Liver (tissue), 9 donors: Measurements from ENCODE around the gene ARL14EPL. TPM values are rescaled to one million over a fixed set of nuclear protein-coding genes. Genes with fewer than 3 reads are reported as not detected.

Source experiments
- DNase-seq: peaks from one replicate; pipeline ENCODE4 v3.0.0-alpha.2; 2017; ENCODE audit warnings: low spot score
- H3K27ac ChIP-seq, 2 donors: one replicate each; pipeline ENCODE4 v1.7.0; 2013; ENCODE audit warnings: inconsistent platforms in 2 of 2, low read length in 2 of 2, control low read depth in 1 of 2, low read depth in 1 of 2, mild to moderate bottlenecking in 1 of 2
- H3K27me3 ChIP-seq, 4 donors: one replicate each; pipeline versions ENCODE4 v1.6.1 to v1.7.0; 2013; ENCODE audit warnings: low read length in 3 of 4, inconsistent platforms in 1 of 4, mild to moderate bottlenecking in 1 of 4, moderate library complexity in 1 of 4; ENCODE audit not compliant: control insufficient read depth in 4 of 4, insufficient read depth in 4 of 4
- H3K36me3 ChIP-seq, 4 donors: one replicate each; pipeline versions ENCODE4 v1.6.1 to v1.7.0; 2013; ENCODE audit warnings: low read length in 3 of 4, mild to moderate bottlenecking in 3 of 4, low read depth in 1 of 4, moderate library complexity in 1 of 4; ENCODE audit not compliant: control insufficient read depth in 4 of 4, insufficient read depth in 3 of 4
- H3K4me1 ChIP-seq, 4 donors: one replicate each; pipeline versions ENCODE4 v1.6.1 to v1.7.0; 2013; ENCODE audit warnings: low read length in 3 of 4, mild to moderate bottlenecking in 3 of 4, moderate library complexity in 1 of 4; ENCODE audit not compliant: control insufficient read depth in 4 of 4, insufficient read depth in 4 of 4
- H3K4me3 ChIP-seq, 3 donors: one replicate each; pipeline versions ENCODE4 v1.6.1 to v1.7.0; 2013; ENCODE audit warnings: low read length in 3 of 3, control low read depth in 1 of 3, low read depth in 1 of 3, mild to moderate bottlenecking in 1 of 3
- H3K9ac ChIP-seq, 2 donors: one replicate each; pipeline ENCODE4 v1.7.0; 2013; ENCODE audit warnings: low read length in 2 of 2, mild to moderate bottlenecking in 2 of 2, moderate library complexity in 2 of 2, control low read depth in 1 of 2, low read depth in 1 of 2
- H3K9me3 ChIP-seq, 4 donors: one replicate each; pipeline versions ENCODE4 v1.6.1 to v1.7.0; 2013; ENCODE audit warnings: low read length in 3 of 4; ENCODE audit not compliant: control insufficient read depth in 4 of 4
- ATF3 ChIP-seq: IDR thresholded peaks from 2 replicates; pipeline ENCODE4 v1.6.1; 2016; ENCODE audit warnings: antibody characterized with exemption
- CTCF ChIP-seq: fragments of 150-350 bp; IDR thresholded peaks from 2 replicates; pipeline ENCODE4 v1.5.1; 2017; ENCODE audit warnings: improper control_type of control experiment, low read depth, low read length; ENCODE audit not compliant: missing input control
- EGR1 ChIP-seq, 2 donors: IDR thresholded peaks; 2 replicates each; pipeline ENCODE4 v1.6.1; 2016 to 2018; ENCODE audit warnings: antibody characterized with exemption in 2 of 2, low read depth in 2 of 2
- FOXA1 ChIP-seq: IDR thresholded peaks from 2 replicates; pipeline ENCODE4 v1.6.1; 2016; ENCODE audit warnings: antibody characterized with exemption
- FOXA2 ChIP-seq: IDR thresholded peaks from 2 replicates; pipeline ENCODE4 v1.6.1; 2016; ENCODE audit warnings: antibody characterized with exemption
- GABPA ChIP-seq, 2 donors: IDR thresholded peaks in 1 of 2; conservative IDR thresholded peaks in 1 of 2; 2 replicates each; pipeline ENCODE4 v1.6.1; 2016; ENCODE audit warnings: antibody characterized with exemption in 2 of 2, mild to moderate bottlenecking in 1 of 2, moderate library complexity in 1 of 2
- HNF4G ChIP-seq: IDR thresholded peaks from 2 replicates; pipeline ENCODE4 v1.6.1; 2016; ENCODE audit warnings: antibody characterized with exemption
- JUND ChIP-seq, 2 donors: IDR thresholded peaks; 2 replicates each; pipeline ENCODE4 v1.6.1; 2016; ENCODE audit warnings: antibody characterized with exemption in 2 of 2
- MAX ChIP-seq: IDR thresholded peaks from 2 replicates; pipeline ENCODE4 v1.6.1; 2016; ENCODE audit warnings: antibody characterized with exemption
- NR2F2 ChIP-seq: IDR thresholded peaks from 2 replicates; pipeline ENCODE4 v1.6.1; 2016; ENCODE audit warnings: antibody characterized with exemption
- RAD21 ChIP-seq, 2 donors: IDR thresholded peaks; 2 replicates each; pipeline ENCODE4 v1.6.1; 2016; ENCODE audit warnings: antibody characterized with exemption in 2 of 2, mild to moderate bottlenecking in 2 of 2
- REST ChIP-seq: IDR thresholded peaks from 2 replicates; pipeline ENCODE4 v1.6.1; 2016; ENCODE audit warnings: antibody characterized with exemption, mild to moderate bottlenecking
- RXRA ChIP-seq, 2 donors: IDR thresholded peaks; 2 replicates each; pipeline ENCODE4 v1.6.1; 2017 to 2018; ENCODE audit warnings: antibody characterized with exemption in 2 of 2, mild to moderate bottlenecking in 1 of 2
- SP1 ChIP-seq: IDR thresholded peaks from 2 replicates; pipeline ENCODE4 v1.6.1; 2018; ENCODE audit warnings: antibody characterized with exemption, mild to moderate bottlenecking
- TAF1 ChIP-seq: conservative IDR thresholded peaks from 2 replicates; pipeline ENCODE4 v1.6.1; 2016; ENCODE audit warnings: antibody characterized with exemption, mild to moderate bottlenecking
- YY1 ChIP-seq: IDR thresholded peaks from 2 replicates; pipeline ENCODE4 v1.6.1; 2016; ENCODE audit warnings: antibody characterized with exemption, mild to moderate bottlenecking
- ZBTB33 ChIP-seq: IDR thresholded peaks from 2 replicates; pipeline ENCODE4 v1.6.1; 2016; ENCODE audit warnings: antibody characterized with exemption
- WGBS: extraction: QIAGEN DNeasy Blood & Tissue Kit; methylation state at CpG from one replicate; pipeline ENCODE4 v1.1.7; 2013; 5-methylcytosine and 5-hydroxymethylcytosine counted together
- polyA plus RNA-seq, 2 donors: library from polyadenylated mRNA; stranded (reverse) in 1 of 2; unstranded in 1 of 2; fragments of 200-250 nt in 1 of 2; fragments of >200 nt in 1 of 2; fragmentation: Nextera tagmentation in 1 of 2; extraction: Ambion mirVana in 1 of 2; gene quantifications; one replicate each; pipeline versions ENCODE4 v1.2.1 to v1.2.3, GENCODE V29; 2013 to 2015
- total RNA-seq, 2 donors: library from RNA; depleted of rRNA; stranded (reverse); fragments of >200 nt; gene quantifications; one replicate each; pipeline ENCODE4 v1.2.3, GENCODE V29; 2014
- donor health status: healthy.
- donor health status: healthy.
- donor health status: healthy.
- donor health status: healthy.
- donor health status: healthy.

Gene ARL14EPL
- total and polyA plus RNA-seq, 4 donors: not detected

- Histone ChIP-seq H3K9me3 (no peaks in the 10 kb centered on the region), H3K4me3 (no peak overlapping the region), H3K27ac (no peak overlapping the region), H3K9ac (no peak overlapping the region), H3K4me1 (no peaks in the 10 kb centered on the region), H3K36me3 (no peaks in the 10 kb centered on the region), H3K27me3 (no peaks in the 10 kb centered on the region)
- WGBS: 76% methylated on average over 3 of the region's 3 CpGs
- no peak for DNase-seq
- TF ChIP-seq JUND (IDR thresholded peaks at IDR 0.05) (no peak), ZBTB33 (no peak), NR2F2 (no peak), TAF1 (no peak), YY1 (no peak), HNF4G (no peak), RXRA (IDR thresholded peaks at IDR 0.05) (no peak), REST (no peak), EGR1 (IDR thresholded peaks at IDR 0.05; ENCODE audit: low read depth in 2 of 2) (no peak), SP1 (no peak), RAD21 (IDR thresholded peaks at IDR 0.05) (no peak), FOXA2 (no peak), ATF3 (no peak), CTCF (no peak), FOXA1 (no peak), MAX (no peak), GABPA (IDR thresholded peaks at IDR 0.05 in 1 of 2, conservative IDR thresholded peaks at IDR 0.05 in 1 of 2) (no peak)
These were observed 11.8 kb downstream of the ARL14EPL start for GRCh38 chr5:116044073-116044472.

- 78% methylated on average over 2 of the region's 2 CpGs for WGBS
- H3K9me3 ChIP-seq: no peaks in the 10 kb centered on the region
These were observed 13.5 kb downstream of the ARL14EPL start for GRCh38 chr5:116045821-116046220.

More at GRCh38 chr5:116045821-116046220, 13.5 kb downstream of the ARL14EPL start:
- TF ChIP-seq HNF4G: no peak
- no peak for TF ChIP-seq TAF1
- no peak for TF ChIP-seq CTCF
- no peak for TF ChIP-seq SP1
- TF ChIP-seq MAX: no peak
- TF ChIP-seq REST: no peak
- peaks cover 0 to 6% (median 0%) of the 10 kb centered on the region in 4 donors for H3K27me3 ChIP-seq
- H3K27ac ChIP-seq: no peak overlapping the region
- no peak for DNase-seq
- H3K9ac ChIP-seq: no peak overlapping the region
- no peaks in the 10 kb centered on the region for H3K36me3 ChIP-seq
- no peak overlapping the region for H3K4me3 ChIP-seq
- no peaks in the 10 kb centered on the region for H3K4me1 ChIP-seq
